Measurements from ENCODE around the gene KCNMA1. TPM values are rescaled to one million over a fixed set of nuclear protein-coding genes. Genes with fewer than 3 reads are reported as not detected.

Gene KCNMA1
- total RNA-seq, 4 donors from 2014 or later, result 66.8 to 96.5 (median 78.9) TPM

GRCh38 chr10:77073663-77073960, 564.0 kb downstream of the KCNMA1 start:
- Histone ChIP-seq H3K27me3 (no peaks in the 10 kb centered on the region), H3K36me3 (peaks cover 7 to 20% of the 10 kb centered on the region in 2 donors), H3K9me3 (no peaks in the 10 kb centered on the region), H3K4me3 (no peak overlapping the region), H3K4me1 (no peaks in the 10 kb centered on the region), H3K27ac (peak overlapping the region in 1 of 4 donors; percentile 4)
- intact Hi-C loops (cut with DNase I; ENCODE audit: low total_unique reads), result no loop called here
- TF ChIP-seq POLR2A (IDR thresholded peaks at IDR 0.05) (no peak), CTCF (IDR thresholded peaks at IDR 0.05 in 4 of 5, conservative IDR thresholded peaks at IDR 0.05 in 1 of 5) (no peak)
- no peak for ATAC-seq
- in situ Hi-C loops (cut with MboI; ENCODE audit: low sequenced_read_pairs in 4 of 4), result no loop called here
- no peak for DNase-seq

- intact Hi-C loops (cut with DNase I; ENCODE audit: low total_unique reads), result no loop called here
- Histone ChIP-seq H3K4me1 (no peaks in the 10 kb centered on the region), H3K9me3 (no peaks in the 10 kb centered on the region), H3K27ac (peak overlapping the region in 2 of 4 donors; percentile 9 to 42), H3K36me3 (peaks cover 7 to 20% of the 10 kb centered on the region in 2 donors), H3K4me3 (no peak overlapping the region), H3K27me3 (no peaks in the 10 kb centered on the region)
- DNase-seq (peak; percentile 25 to 61), ATAC-seq (peak; percentile 12 to 17)
- in situ Hi-C loops (cut with MboI; ENCODE audit: low sequenced_read_pairs in 4 of 4), result no loop called here
- TF ChIP-seq CTCF (IDR thresholded peaks at IDR 0.05 in 4 of 5, conservative IDR thresholded peaks at IDR 0.05 in 1 of 5) (no peak), POLR2A (IDR thresholded peaks at IDR 0.05) (no peak)
Observed at GRCh38 chr10:77072836-77073662, 564.6 kb downstream of the KCNMA1 start.

DNA sequence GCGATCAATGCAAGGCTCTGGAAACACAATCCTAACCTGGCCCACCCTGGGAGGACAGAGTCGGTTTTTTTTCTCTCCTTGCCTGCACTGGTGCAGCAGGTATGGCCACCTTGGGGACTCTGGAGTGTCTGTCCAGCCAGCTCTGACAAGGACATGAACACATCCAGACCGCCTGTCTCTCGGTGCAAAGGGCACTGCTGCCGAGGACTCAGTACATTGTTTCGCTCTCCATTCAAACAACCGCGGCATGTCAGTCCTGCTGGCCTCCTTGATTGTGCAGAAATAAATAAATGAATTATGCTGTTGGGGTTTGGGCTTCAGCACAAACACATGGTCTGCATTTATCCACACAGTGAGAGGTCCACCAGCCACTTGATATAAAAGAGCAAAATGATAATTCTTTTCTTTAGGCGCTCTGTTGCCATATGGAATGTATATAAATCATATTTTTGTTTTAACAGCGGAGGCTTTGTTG, 565.2 kb downstream of the KCNMA1 start:
- H3K4me1 ChIP-seq, result no peaks in the 10 kb centered on the region
- in situ Hi-C loops (cut with MboI; ENCODE audit: low sequenced_read_pairs in 4 of 4), result no loop called here
- H3K9me3 ChIP-seq, result no peaks in the 10 kb centered on the region
- H3K27me3 ChIP-seq, result no peaks in the 10 kb centered on the region
- no peak overlapping the region for H3K4me3 ChIP-seq
- no peak for ATAC-seq
- peaks cover 7 to 20% of the 10 kb centered on the region in 2 donors for H3K36me3 ChIP-seq
- H3K27ac ChIP-seq, result peak overlapping the region in 2 of 4 donors; percentile 42 to 50
- DNase-seq, result no peak
- TF ChIP-seq CTCF (IDR thresholded peaks at IDR 0.05 in 4 of 5, conservative IDR thresholded peaks at IDR 0.05 in 1 of 5), result no peak
- TF ChIP-seq POLR2A (IDR thresholded peaks at IDR 0.05), result no peak
- intact Hi-C loops (cut with DNase I; ENCODE audit: low total_unique reads), result no loop called here

- Histone ChIP-seq H3K9me3 (no peaks in the 10 kb centered on the region), H3K27me3 (no peaks in the 10 kb centered on the region), H3K4me3 (no peak overlapping the region), H3K27ac (peak overlapping the region; percentile 23 to 50 (median 44)), H3K4me1 (no peaks in the 10 kb centered on the region), H3K36me3 (peaks cover 7 to 20% of the 10 kb centered on the region in 2 donors)
- intact Hi-C loops (cut with DNase I; ENCODE audit: low total_unique reads), result loop anchor here (2.0 kb wide), 1 partner anchor 33 kb away; no protein-coding TSS in a partner anchor
- no peak for TF ChIP-seq POLR2A (IDR thresholded peaks at IDR 0.05)
- TF ChIP-seq CTCF (IDR thresholded peaks at IDR 0.05 in 4 of 5, conservative IDR thresholded peaks at IDR 0.05 in 1 of 5), result no peak
- ATAC-seq, result no peak
- in situ Hi-C loops (cut with MboI; ENCODE audit: low sequenced_read_pairs in 4 of 4), result no loop called here
- no peak for DNase-seq
Observed at GRCh38 chr10:77071956-77072355, 565.7 kb downstream of the KCNMA1 start.
